Endothelial cell of umbilical vein (primary cell): ENCODE data around the gene POLE. TPM values are rescaled to one million over a fixed set of nuclear protein-coding genes. Genes with fewer than 3 reads are reported as not detected.

Experiments
- BruUV-seq: library from RNA; stranded (reverse); fragments of 400-500 nt; replicated peaks from 2 replicates; lab custom pipeline; 2021; lab: Mats Ljungman, UMichigan
- CTCF ChIA-PET: fragments of 300-600, 350-600 bp; sonication (Branson Sonifier 250); formaldehyde crosslinking; loops from one replicate; lab custom pipeline; 2021; ENCODE audit warnings: antibody characterized with exemption, inconsistent platforms; lab: Charles Lee
- POLR2A ChIA-PET: fragments of 300-600, 350-600 bp; sonication (Branson Sonifier 250); formaldehyde crosslinking; loops from one replicate; lab custom pipeline; 2021; ENCODE audit warnings: antibody characterized with exemption, inconsistent platforms; lab: Charles Lee
- DNase-seq: peaks from one replicate; pipeline ENCODE4 v3.0.0-alpha.2; 2011; ENCODE audit warnings: low read depth, low spot score
- FAIRE-seq: peaks from 2 replicates; lab custom pipeline; 2011; peaks lifted over from hg19 to GRCh38; lab: Jason Lieb, UNC
- H2AFZ ChIP-seq: 2 replicates; pipeline ENCODE4 v1.6.0; 2012; ENCODE audit warnings: low read depth, low read length, control low read depth, inconsistent platforms
- H3K27ac ChIP-seq: 2 replicates; pipeline ENCODE4 v1.5.1; 2011; ENCODE audit warnings: low read depth, mild to moderate bottlenecking, control low read depth, low read length, moderate library complexity; ENCODE audit not compliant: insufficient read depth
- H3K27me3 ChIP-seq, 2 experiments: 2 replicates each; pipeline versions ENCODE4 v1.6.0 to v1.6.1; 2011; ENCODE audit warnings: low read length in 2 of 2, mixed read lengths in 1 of 2; ENCODE audit not compliant: control insufficient read depth in 2 of 2, insufficient read depth in 2 of 2
- H3K36me3 ChIP-seq, 2 experiments: 2 replicates in 1 of 2; 3 replicates in 1 of 2; pipeline ENCODE4 v1.5.1; 2011; ENCODE audit warnings: low read length in 2 of 2, mild to moderate bottlenecking in 1 of 2, moderate library complexity in 1 of 2; ENCODE audit not compliant: control insufficient read depth in 2 of 2, insufficient read depth in 2 of 2; ENCODE audit errors: extremely low read depth in 1 of 2
- H3K4me1 ChIP-seq: 3 replicates; pipeline ENCODE4 v1.5.1; 2011; ENCODE audit warnings: mild to moderate bottlenecking, low read length; ENCODE audit not compliant: control insufficient read depth, insufficient read depth; ENCODE audit errors: extremely low read depth
- H3K4me2 ChIP-seq: 2 replicates; pipeline ENCODE4 v1.6.1; 2011; ENCODE audit warnings: low read length, control low read depth, mixed read lengths; ENCODE audit not compliant: insufficient read depth
- H3K4me3 ChIP-seq, 3 experiments: fragments of 200-600 bp in 1 of 3; sonication (generic), shearing (Covaris generic) in 1 of 3; replicated peaks in 1 of 3; 2 replicates each; pipeline ENCODE4 v1.5.1; 2011 to 2016; ENCODE audit warnings: control low read depth in 3 of 3, low read length in 3 of 3, mild to moderate bottlenecking in 2 of 3, inconsistent platforms in 1 of 3, low read depth in 1 of 3, moderate library complexity in 1 of 3; ENCODE audit not compliant: insufficient read depth in 1 of 3
- H3K79me2 ChIP-seq: 2 replicates; pipeline ENCODE4 v1.6.0; 2012; ENCODE audit warnings: low read length, inconsistent platforms; ENCODE audit not compliant: control insufficient read depth, insufficient read depth
- H3K9ac ChIP-seq: replicated peaks from 2 replicates; pipeline ENCODE3; 2011; ENCODE audit warnings: low read length, control low read depth; ENCODE audit not compliant: insufficient read depth; ENCODE audit errors: extremely low read depth
- H3K9me1 ChIP-seq: replicated peaks from 3 replicates; pipeline ENCODE4 v1.6.0; 2011; ENCODE audit warnings: mild to moderate bottlenecking, low read length; ENCODE audit not compliant: control insufficient read depth, insufficient read depth; ENCODE audit errors: extremely low read depth
- H3K9me3 ChIP-seq: replicated peaks from 2 replicates; pipeline ENCODE4 v1.5.1; 2012; ENCODE audit warnings: low read length, inconsistent platforms; ENCODE audit not compliant: control insufficient read depth, insufficient read depth
- H4K20me1 ChIP-seq: replicated peaks from 2 replicates; pipeline ENCODE3; 2011; ENCODE audit warnings: mild to moderate bottlenecking, low read length; ENCODE audit not compliant: control insufficient read depth, insufficient read depth; ENCODE audit errors: extremely low read depth
- CTCF ChIP-seq, 2 donors: IDR thresholded peaks; 1 replicate in 1 of 2; 2 replicates in 1 of 2; pipeline ENCODE4 v1.5.1; 2011; ENCODE audit warnings: low read length in 2 of 2, mild to moderate bottlenecking in 2 of 2, moderate library complexity in 2 of 2, control low read depth in 1 of 2, inconsistent platforms in 1 of 2, low read depth in 1 of 2; ENCODE audit not compliant: insufficient read depth in 1 of 2; ENCODE audit errors: extremely low read depth in 1 of 2
- EZH2 ChIP-seq: IDR thresholded peaks from 2 replicates; pipeline ENCODE4 v1.6.1; 2012; ENCODE audit warnings: borderline replicate concordance, low read depth, mild to moderate bottlenecking, moderate library complexity, low read length, inconsistent platforms; ENCODE audit not compliant: severe bottlenecking
- FOS ChIP-seq: IDR thresholded peaks from 2 replicates; pipeline ENCODE4 v1.6.1; 2011; ENCODE audit warnings: mild to moderate bottlenecking, low read length, moderate library complexity, borderline replicate concordance; ENCODE audit not compliant: insufficient read depth
- GATA2 ChIP-seq: IDR thresholded peaks from 2 replicates; pipeline ENCODE4 v1.7.0; 2011; ENCODE audit warnings: low read depth, mild to moderate bottlenecking, moderate library complexity, mixed read lengths, low read length; ENCODE audit not compliant: insufficient read length, insufficient read depth
- JUN ChIP-seq: IDR thresholded peaks from 2 replicates; pipeline ENCODE4 v1.6.1; 2011; ENCODE audit warnings: borderline replicate concordance, low read depth; ENCODE audit not compliant: insufficient read length, insufficient read depth
- MAX ChIP-seq: IDR thresholded peaks from 2 replicates; pipeline ENCODE4 v1.6.1; 2011; ENCODE audit not compliant: insufficient read depth, insufficient read length
- MYC ChIP-seq: IDR thresholded peaks from one replicate; pipeline ENCODE4 v1.6.1; 2011; ENCODE audit warnings: mild to moderate bottlenecking, low read depth, low read length
- POLR2A ChIP-seq: IDR thresholded peaks from 2 replicates; pipeline ENCODE4 v1.6.1; 2012; ENCODE audit warnings: low read depth, mild to moderate bottlenecking, control low read depth, low read length
- POLR2AphosphoS5 ChIP-seq: IDR thresholded peaks from 2 replicates; pipeline ENCODE4 v1.6.1; 2012; ENCODE audit warnings: low read depth, mild to moderate bottlenecking, control low read depth, low read length, moderate library complexity; ENCODE audit not compliant: insufficient read depth
- dilution Hi-C: fragments of 300-500 bp; cut with MboI; formaldehyde crosslinking; loops from one replicate; pipeline ENCODE4 v1.15.0; 2019; ENCODE audit warnings: low sequenced_read_pairs; ENCODE audit not compliant: extremely low pct_ligation_motif_present
- intact Hi-C: fragments of 100-400 bp; cut with micrococcal nuclease; formaldehyde crosslinking; loops from one replicate; pipeline ENCODE4 v1.10.0; 2022
- polyA plus RNA-seq, 4 experiments: library from polyadenylated mRNA; depleted of rRNA in 3 of 4; stranded (reverse) in 3 of 4; unstranded in 1 of 4; fragments of >200 nt; gene quantifications; 2 replicates each; pipeline versions ENCODE4 v1.2.1 to v1.2.3, GENCODE V29; 2011 to 2012; ENCODE audit warnings: missing spikeins in 1 of 4
- total RNA-seq: library from RNA; stranded (reverse); gene quantifications from 2 replicates; pipeline ENCODE4 v1.2.3, GENCODE V29; 2021

The POLE gene
- total and polyA plus RNA-seq, 2 donors (not counting 3 experiments of a cell fraction or from before 2014, with no cell fraction given) = 22.9 to 82.7 TPM

- no TSS peak for BruUV-seq
- peaks cover 17% of the 10 kb centered on the region for H3K79me2 ChIP-seq
- no peaks in the 10 kb centered on the region for H3K27me3 ChIP-seq
- intact Hi-C loops (no loop called here), dilution Hi-C loops (no loop called here)
- H4K20me1 ChIP-seq = no peaks in the 10 kb centered on the region
- H3K9ac ChIP-seq = no peak overlapping the region
- FAIRE-seq (no peak), DNase-seq (no peak)
- H2AFZ ChIP-seq = no peak overlapping the region
- no peak overlapping the region for H3K4me3 ChIP-seq
- no peaks in the 10 kb centered on the region for H3K4me1 ChIP-seq
- CTCF ChIA-PET = no interaction called here
- no peaks in the 10 kb centered on the region for H3K9me1 ChIP-seq
- TF ChIP-seq FOS (no peak), EZH2 (no peak), POLR2AphosphoS5 (no peak), MYC (no peak), MAX (no peak), JUN (no peak), POLR2A (no peak), GATA2 (no peak), CTCF (IDR thresholded peaks at IDR 0.05; ENCODE audit: extremely low read depth in 1 of 2, insufficient read depth in 1 of 2, low read depth in 1 of 2, low read length in 2 of 2) (no peak)
- no peak overlapping the region for H3K4me2 ChIP-seq
- no peaks in the 10 kb centered on the region for H3K36me3 ChIP-seq
- H3K27ac ChIP-seq = no peak overlapping the region
- no peaks in the 10 kb centered on the region for H3K9me3 ChIP-seq
- POLR2A ChIA-PET = no interaction called here
Observed at GRCh38 chr12:132689227-132689626, 2.1 kb upstream of the POLE start.
